GM12874 (cell line): Measurements from ENCODE around the gene PYURF.

Experiments
- CTCF ChIP-seq: IDR thresholded peaks from 2 replicates; pipeline ENCODE4 v1.5.1; 2011; ENCODE audit warnings: low read depth, mild to moderate bottlenecking, control low read depth, low read length, moderate library complexity; ENCODE audit not compliant: insufficient read depth

PYURF gene

GRCh38 chr4:88497859-88498409, 25.6 kb downstream of the PYURF start:
- no peak for TF ChIP-seq CTCF

- TF ChIP-seq CTCF, result no peak
Measured at GRCh38 chr4:88489100-88489761, 34.3 kb downstream of the PYURF start.

- no peak for TF ChIP-seq CTCF
Measured at GRCh38 chr4:88481537-88481936, 42.0 kb downstream of the PYURF start.

- TF ChIP-seq CTCF, result no peak
Measured at GRCh38 chr4:88478247-88478646, 45.3 kb downstream of the PYURF start.

- no peak for TF ChIP-seq CTCF
Measured at GRCh38 chr4:88477229-88477860, 46.2 kb downstream of the PYURF start.
